Omental fat pad (tissue), 4 donors: Measurements from ENCODE around the gene MACROD2. TPM values are rescaled to one million over a fixed set of nuclear protein-coding genes. Genes with fewer than 3 reads are reported as not detected.

ENCODE experiments used
- ATAC-seq: fragments of 150-250 bp; one replicate; pipeline ENCODE4 v1.9.1; 2016; ENCODE audit warnings: mild to moderate bottlenecking, moderate library complexity; ENCODE audit not compliant: low FRiP score
- DNase-seq: peaks from one replicate; pipeline ENCODE4 v3.0.0-alpha.2; 2019; ENCODE audit warnings: low spot score
- CTCF ChIP-seq, 3 donors: fragments of 450-650 bp; IDR thresholded peaks; one replicate each; pipeline ENCODE4 v1.5.1; 2016 to 2017; ENCODE audit warnings: antibody characterized with exemption in 3 of 3, mild to moderate bottlenecking in 3 of 3, moderate library complexity in 2 of 3
- total RNA-seq, 4 donors: library from RNA; depleted of rRNA; stranded (reverse); fragments of >200 nt; gene quantifications; one replicate each; pipeline ENCODE4 v1.1.0, GENCODE V29; 2016

The MACROD2 gene
- total RNA-seq, 4 donors from 2014 or later = 6.8 to 54.1 (median 7.4) TPM

- ATAC-seq = no peak
- DNase-seq = no peak
- no peak for TF ChIP-seq CTCF (IDR thresholded peaks at IDR 0.05)
Observed at GRCh38 chr20:14361509-14362345, 366.4 kb downstream of the MACROD2 start.

- DNase-seq (no peak), ATAC-seq (no peak)
- TF ChIP-seq CTCF (IDR thresholded peaks at IDR 0.05) = no peak
Observed at GRCh38 chr20:14374196-14374595, 378.9 kb downstream of the MACROD2 start.

- ATAC-seq (no peak), DNase-seq (no peak)
- no peak for TF ChIP-seq CTCF (IDR thresholded peaks at IDR 0.05)
Observed at GRCh38 chr20:14375416-14375985, 380.2 kb downstream of the MACROD2 start.

- ATAC-seq = no peak
- TF ChIP-seq CTCF (IDR thresholded peaks at IDR 0.05) = no peak
- no peak for DNase-seq
Observed at GRCh38 chr20:14378326-14378725, 383.0 kb downstream of the MACROD2 start.

GRCh38 chr20:14383335-14383734 is 388.0 kb downstream of the MACROD2 start:
- no peak for ATAC-seq
- no peak for TF ChIP-seq CTCF (IDR thresholded peaks at IDR 0.05)
- DNase-seq = no peak

- DNase-seq (no peak), ATAC-seq (no peak)
- no peak for TF ChIP-seq CTCF (IDR thresholded peaks at IDR 0.05)
Observed at GRCh38 chr20:14384416-14385175, 389.3 kb downstream of the MACROD2 start.
